GM08714 (cell line): Measurements from ENCODE around the gene MAF.

Experiments used
- H3K4me3 ChIP-seq: fragments of 200-500 bp; sonication (Bioruptor generic); 2 replicates; pipeline ENCODE4 v1.5.1; 2014; ENCODE audit warnings: mild to moderate bottlenecking, low read length, inconsistent platforms
- ZNF274 ChIP-seq: IDR thresholded peaks from 2 replicates; pipeline ENCODE4 v1.6.1; 2012; ENCODE audit warnings: mild to moderate bottlenecking, low read depth, low read length

The MAF gene

GRCh38 chr16:79627092-79627491 is 26.6 kb upstream of the MAF start:
- H3K4me3 ChIP-seq, result no peak overlapping the region
- no peak for TF ChIP-seq ZNF274

GRCh38 chr16:79625738-79626137 is 25.2 kb upstream of the MAF start:
- no peak overlapping the region for H3K4me3 ChIP-seq
- no peak for TF ChIP-seq ZNF274

- TF ChIP-seq ZNF274, result no peak
- H3K4me3 ChIP-seq, result no peak overlapping the region
These were observed 23.3 kb upstream of the MAF start for GRCh38 chr16:79623824-79624223.

GRCh38 chr16:79623062-79623461 is 22.5 kb upstream of the MAF start:
- no peak for TF ChIP-seq ZNF274
- H3K4me3 ChIP-seq, result no peak overlapping the region

- no peak for TF ChIP-seq ZNF274
- no peak overlapping the region for H3K4me3 ChIP-seq
These were observed 20.5 kb upstream of the MAF start for GRCh38 chr16:79621027-79621426.

GRCh38 chr16:79618692-79619050 is 18.1 kb upstream of the MAF start:
- no peak for TF ChIP-seq ZNF274
- H3K4me3 ChIP-seq, result no peak overlapping the region

GRCh38 chr16:79618041-79618691 is 17.6 kb upstream of the MAF start:
- H3K4me3 ChIP-seq, result no peak overlapping the region
- TF ChIP-seq ZNF274, result no peak

- TF ChIP-seq ZNF274, result no peak
- H3K4me3 ChIP-seq, result no peak overlapping the region
These were observed 12.5 kb upstream of the MAF start for GRCh38 chr16:79613009-79613408.

GRCh38 chr16:79612207-79612606 is 11.7 kb upstream of the MAF start:
- no peak for TF ChIP-seq ZNF274

GRCh38 chr16:79610771-79611170 is 10.2 kb upstream of the MAF start:
- no peak overlapping the region for H3K4me3 ChIP-seq
- no peak for TF ChIP-seq ZNF274

More at GRCh38 chr16:79612207-79612606, 11.7 kb upstream of the MAF start:
- no peak overlapping the region for H3K4me3 ChIP-seq

GRCh38 chr16:79609861-79610260 is 9.3 kb upstream of the MAF start:
- TF ChIP-seq ZNF274, result no peak

GRCh38 chr16:79608976-79609375 is 8.4 kb upstream of the MAF start:
- no peak for TF ChIP-seq ZNF274
- H3K4me3 ChIP-seq, result no peak overlapping the region

More at GRCh38 chr16:79609861-79610260, 9.3 kb upstream of the MAF start:
- no peak overlapping the region for H3K4me3 ChIP-seq

GRCh38 chr16:79607587-79607986 is 7.0 kb upstream of the MAF start:
- H3K4me3 ChIP-seq, result no peak overlapping the region
- TF ChIP-seq ZNF274, result no peak

- no peak overlapping the region for H3K4me3 ChIP-seq
- no peak for TF ChIP-seq ZNF274
These were observed 5.5 kb upstream of the MAF start for GRCh38 chr16:79605999-79606398.

- no peak overlapping the region for H3K4me3 ChIP-seq
- TF ChIP-seq ZNF274, result no peak
These were observed 2.5 kb upstream of the MAF start for GRCh38 chr16:79603055-79603454.

GRCh38 chr16:79602628-79603014 is 2.1 kb upstream of the MAF start:
- TF ChIP-seq ZNF274, result no peak
- H3K4me3 ChIP-seq, result no peak overlapping the region
